H9 (cell line): ENCODE results near the gene CHCHD3. TPM values are rescaled to one million over a fixed set of nuclear protein-coding genes. Genes with fewer than 3 reads are reported as not detected.

ENCODE experiments used
- DNase-seq: peaks from one replicate; pipeline ENCODE4 v3.0.0-alpha.2; 2017
- H2AFZ ChIP-seq: one replicate; pipeline ENCODE4 v1.6.1; 2013; ENCODE audit warnings: mild to moderate bottlenecking, low read length, control low read depth, moderate library complexity
- H2AK5ac ChIP-seq: 2 replicates; pipeline ENCODE4 v1.6.1; 2013; ENCODE audit warnings: low read length, control low read depth, mixed read lengths; ENCODE audit not compliant: insufficient read length
- H2BK120ac ChIP-seq: one replicate; pipeline ENCODE4 v1.6.1; 2013; ENCODE audit warnings: low read depth, mild to moderate bottlenecking, low read length, control low read depth, inconsistent platforms; ENCODE audit not compliant: poor library complexity, severe bottlenecking
- H2BK12ac ChIP-seq: 2 replicates; pipeline ENCODE4 v1.6.1; 2013; ENCODE audit warnings: low read length, control low read depth, mixed read lengths, low read depth; ENCODE audit not compliant: insufficient read length
- H2BK15ac ChIP-seq: 2 replicates; pipeline ENCODE4 v1.6.1; 2013; ENCODE audit warnings: low read depth, low read length, control low read depth
- H2BK20ac ChIP-seq: one replicate; pipeline ENCODE4 v1.6.1; 2013; ENCODE audit warnings: low read depth, mild to moderate bottlenecking, low read length, control low read depth, inconsistent platforms; ENCODE audit not compliant: poor library complexity, severe bottlenecking
- H2BK5ac ChIP-seq: 2 replicates; pipeline ENCODE4 v1.6.1; 2013; ENCODE audit warnings: low read length, control low read depth, mixed read lengths; ENCODE audit not compliant: insufficient read length
- H3K14ac ChIP-seq: 2 replicates; pipeline ENCODE4 v1.6.1; 2013; ENCODE audit warnings: low read length, control low read depth; ENCODE audit not compliant: insufficient read depth
- H3K18ac ChIP-seq: 2 replicates; pipeline ENCODE4 v1.6.1; 2013; ENCODE audit warnings: low read depth, mild to moderate bottlenecking, mixed read lengths, low read length, control low read depth; ENCODE audit not compliant: insufficient read length
- H3K23ac ChIP-seq: 2 replicates; pipeline ENCODE4 v1.6.1; 2013; ENCODE audit warnings: low read length, control low read depth, mixed read lengths, low read depth; ENCODE audit not compliant: insufficient read length
- H3K23me2 ChIP-seq: 2 replicates; pipeline ENCODE4 v1.6.1; 2013; ENCODE audit warnings: low read depth, mild to moderate bottlenecking, mixed read lengths, low read length, control low read depth; ENCODE audit not compliant: insufficient read length, poor library complexity, severe bottlenecking
- H3K27ac ChIP-seq: 2 replicates; pipeline ENCODE4 v1.5.1; 2013; ENCODE audit warnings: low read length, control low read depth, mixed read lengths, low read depth; ENCODE audit not compliant: insufficient read length
- H3K27me3 ChIP-seq: 2 replicates; pipeline ENCODE4 v1.6.1; 2013; ENCODE audit warnings: low read length, control low read depth, inconsistent platforms; ENCODE audit not compliant: insufficient read depth
- H3K4ac ChIP-seq: 2 replicates; pipeline ENCODE4 v1.6.1; 2013; ENCODE audit warnings: low read depth, mild to moderate bottlenecking, control low read depth, inconsistent platforms, low read length, moderate library complexity
- H3K4me1 ChIP-seq: 2 replicates; pipeline ENCODE4 v1.6.1; 2013; ENCODE audit warnings: low read length, control low read depth, inconsistent platforms; ENCODE audit not compliant: insufficient read depth
- H3K4me2 ChIP-seq: 2 replicates; pipeline ENCODE4 v1.6.1; 2013; ENCODE audit warnings: low read length, control low read depth, mixed read lengths; ENCODE audit not compliant: insufficient read length, insufficient read depth
- H3K56ac ChIP-seq: 2 replicates; pipeline ENCODE4 v1.6.1; 2013; ENCODE audit warnings: low read depth, mild to moderate bottlenecking, mixed read lengths, low read length, control low read depth; ENCODE audit not compliant: insufficient read length
- H3K79me1 ChIP-seq: 2 replicates; pipeline ENCODE4 v1.6.1; 2013; ENCODE audit warnings: low read depth, mild to moderate bottlenecking, moderate library complexity, low read length, control low read depth, inconsistent platforms; ENCODE audit not compliant: insufficient read depth, poor library complexity, severe bottlenecking
- H3K79me2 ChIP-seq: 2 replicates; pipeline ENCODE4 v1.6.1; 2013; ENCODE audit warnings: low read length, control low read depth, inconsistent platforms; ENCODE audit not compliant: insufficient read depth
- H3K9ac ChIP-seq: 2 replicates; pipeline ENCODE4 v1.6.1; 2013; ENCODE audit warnings: low read length, control low read depth, mixed read lengths; ENCODE audit not compliant: insufficient read length; ENCODE audit errors: extremely low read depth
- H3K9me3 ChIP-seq: one replicate; pipeline ENCODE4 v1.6.1; 2013; ENCODE audit warnings: low read depth, low read length, inconsistent platforms; ENCODE audit not compliant: control insufficient read depth
- H3T11ph ChIP-seq: one replicate; pipeline ENCODE4 v1.6.1; 2013; ENCODE audit warnings: mild to moderate bottlenecking, low read length, control low read depth, inconsistent platforms
- H4K20me1 ChIP-seq: one replicate; pipeline ENCODE4 v1.6.1; 2013; ENCODE audit not compliant: control insufficient read depth, insufficient read length, insufficient read depth
- H4K5ac ChIP-seq: 2 replicates; pipeline ENCODE4 v1.6.1; 2013; ENCODE audit warnings: low read depth, mild to moderate bottlenecking, mixed read lengths, low read length, control low read depth; ENCODE audit not compliant: insufficient read length
- H4K8ac ChIP-seq: replicated peaks from 2 replicates; pipeline ENCODE4 v1.6.1; 2013; ENCODE audit warnings: low read length, control low read depth, mixed read lengths, low read depth; ENCODE audit not compliant: insufficient read length
- H4K91ac ChIP-seq: 2 replicates; pipeline ENCODE4 v1.6.1; 2013; ENCODE audit warnings: low read depth, mild to moderate bottlenecking, moderate library complexity, mixed read lengths, low read length, control low read depth; ENCODE audit not compliant: insufficient read length
- H3K27ac Mint-ChIP-seq, 3 experiments: 2 replicates in 2 of 3; 3 replicates in 1 of 3; pipeline ENCODE4 v1.8.0; 2020 to 2021; ENCODE audit warnings: mixed read lengths in 3 of 3, mild to moderate bottlenecking in 1 of 3, moderate library complexity in 1 of 3
- H3K27me3 Mint-ChIP-seq: 2 replicates; pipeline ENCODE4 v1.8.0; 2021; ENCODE audit warnings: low read depth, mild to moderate bottlenecking, moderate library complexity, mixed read lengths
- H3K36me3 Mint-ChIP-seq, 3 experiments: 2 replicates in 2 of 3; 3 replicates in 1 of 3; pipeline ENCODE4 v1.8.0; 2020 to 2021; ENCODE audit warnings: low read depth in 3 of 3, mixed read lengths in 3 of 3; ENCODE audit not compliant: insufficient read depth in 1 of 3
- H3K4me1 Mint-ChIP-seq, 2 experiments: 2 replicates each; pipeline ENCODE4 v1.8.0; 2020; ENCODE audit warnings: mixed read lengths in 2 of 2
- H3K4me3 Mint-ChIP-seq, 2 experiments: 2 replicates in 1 of 2; 3 replicates in 1 of 2; pipeline ENCODE4 v1.8.0; 2020 to 2021; ENCODE audit warnings: mild to moderate bottlenecking in 2 of 2, mixed read lengths in 2 of 2, moderate library complexity in 1 of 2
- H3K9me3 Mint-ChIP-seq, 2 experiments: 2 replicates in 1 of 2; 3 replicates in 1 of 2; pipeline ENCODE4 v1.8.0; 2020; ENCODE audit warnings: mild to moderate bottlenecking in 2 of 2, mixed read lengths in 2 of 2, moderate library complexity in 1 of 2
- whole genome bisulfite sequencing: extraction: QIAGEN DNeasy Blood & Tissue Kit; methylation state at CpG from one replicate; pipeline ENCODE4 v1.1.7; 2013; ENCODE audit warnings: missing lambda C conversion rate, low lambda C conversion rate, mixed read lengths; ENCODE audit not compliant: insufficient read length; ENCODE audit errors: extremely low coverage; 5-methylcytosine and 5-hydroxymethylcytosine counted together
- total RNA-seq: library from RNA; stranded (reverse); gene quantifications from 2 replicates; pipeline ENCODE4 v1.2.1, GENCODE V29; 2021
- TF ChIP-seq, protein P1 (sequence below): fragments of 200-600 bp; sonication (generic); conservative IDR thresholded peaks from 3 replicates; pipeline ENCODE4 v1.8.0; 2021; ENCODE audit warnings: antibody characterized with exemption, mild to moderate bottlenecking

CHCHD3 gene
- total RNA-seq, 1 experiment from 2014 or later, result 104 TPM

DNA sequence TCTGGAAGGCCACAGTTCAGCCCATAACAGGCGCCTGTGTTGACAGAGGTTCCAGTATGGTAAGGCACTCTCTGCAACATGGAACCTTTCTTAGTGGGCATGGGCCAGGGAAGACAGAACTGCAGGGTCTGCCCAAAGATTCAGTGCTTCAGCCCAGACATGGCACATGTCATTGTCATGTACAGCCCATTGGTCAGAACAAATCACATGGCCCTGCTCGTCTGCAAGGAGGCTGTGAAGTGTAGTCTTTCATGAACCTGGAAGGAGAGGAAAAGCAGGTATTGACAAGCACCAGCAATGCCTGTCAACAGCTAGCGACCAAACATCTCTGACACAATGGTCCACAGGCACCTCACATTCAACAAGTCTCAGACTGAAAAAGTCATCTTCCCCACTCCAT, 30.4 kb upstream of the CHCHD3 start:
- H3K14ac ChIP-seq, result no peak overlapping the region
- H4K20me1 ChIP-seq, result no peaks in the 10 kb centered on the region
- no peak overlapping the region for H2BK5ac ChIP-seq
- no peaks in the 10 kb centered on the region for H3K79me1 ChIP-seq
- Mint-ChIP-seq H3K36me3 (peaks cover 3 to 31% (median 11%) of the 10 kb centered on the region in 3 experiments; a peak in 6 of 7 replicates), H3K27me3 (no peaks in the 10 kb centered on the region; the same call in 1 of the 2 replicates), H3K9me3 (peaks cover 28 to 30% of the 10 kb centered on the region in 2 experiments), H3K27ac (no peak overlapping the region), H3K4me3 (no peak overlapping the region), H3K4me1 (peaks cover 19 to 23% of the 10 kb centered on the region in 2 experiments)
- H2BK120ac ChIP-seq, result no peak overlapping the region
- no peaks in the 10 kb centered on the region for H3K23me2 ChIP-seq
- DNase-seq, result no peak
- WGBS, result no CpG with 5 or more reads among the region's 3 CpGs
- H3K4me2 ChIP-seq, result no peak overlapping the region
- H3K23ac ChIP-seq, result no peak overlapping the region
- no peak overlapping the region for H3K56ac ChIP-seq
- no peaks in the 10 kb centered on the region for H3K27me3 ChIP-seq
- no peak overlapping the region for H4K91ac ChIP-seq
- H4K5ac ChIP-seq, result no peak overlapping the region
- no peak overlapping the region for H4K8ac ChIP-seq
- no peak overlapping the region for H2BK12ac ChIP-seq
- no peak overlapping the region for H2AK5ac ChIP-seq
- H2AFZ ChIP-seq, result no peak overlapping the region
- H2BK20ac ChIP-seq, result no peak overlapping the region
- H3K9ac ChIP-seq, result no peak overlapping the region
- no peaks in the 10 kb centered on the region for H3K9me3 ChIP-seq
- H3K4ac ChIP-seq, result no peak overlapping the region
- no peak overlapping the region for H3T11ph ChIP-seq
- H3K79me2 ChIP-seq, result no peaks in the 10 kb centered on the region
- peaks cover 6% of the 10 kb centered on the region; the same call in 1 of the 2 replicates for H3K4me1 ChIP-seq
- H3K18ac ChIP-seq, result no peak overlapping the region
- H3K27ac ChIP-seq, result no peak overlapping the region
- H2BK15ac ChIP-seq, result no peak overlapping the region
- TF ChIP-seq, protein P1, sequence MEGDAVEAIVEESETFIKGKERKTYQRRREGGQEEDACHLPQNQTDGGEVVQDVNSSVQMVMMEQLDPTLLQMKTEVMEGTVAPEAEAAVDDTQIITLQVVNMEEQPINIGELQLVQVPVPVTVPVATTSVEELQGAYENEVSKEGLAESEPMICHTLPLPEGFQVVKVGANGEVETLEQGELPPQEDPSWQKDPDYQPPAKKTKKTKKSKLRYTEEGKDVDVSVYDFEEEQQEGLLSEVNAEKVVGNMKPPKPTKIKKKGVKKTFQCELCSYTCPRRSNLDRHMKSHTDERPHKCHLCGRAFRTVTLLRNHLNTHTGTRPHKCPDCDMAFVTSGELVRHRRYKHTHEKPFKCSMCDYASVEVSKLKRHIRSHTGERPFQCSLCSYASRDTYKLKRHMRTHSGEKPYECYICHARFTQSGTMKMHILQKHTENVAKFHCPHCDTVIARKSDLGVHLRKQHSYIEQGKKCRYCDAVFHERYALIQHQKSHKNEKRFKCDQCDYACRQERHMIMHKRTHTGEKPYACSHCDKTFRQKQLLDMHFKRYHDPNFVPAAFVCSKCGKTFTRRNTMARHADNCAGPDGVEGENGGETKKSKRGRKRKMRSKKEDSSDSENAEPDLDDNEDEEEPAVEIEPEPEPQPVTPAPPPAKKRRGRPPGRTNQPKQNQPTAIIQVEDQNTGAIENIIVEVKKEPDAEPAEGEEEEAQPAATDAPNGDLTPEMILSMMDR, result no peak
